Activated CD4-positive, alpha-beta T cell treated with anti-CD3 and anti-CD28 coated beads, Interleukin-2, amount 50 U/mL, for 16 hours (primary cell): Measurements from ENCODE around the gene TBCD.
A peak's percentile ranks its signal among the peaks of the same experiment; 100 is the strongest.

ENCODE experiments used
- DNase-seq: peaks from one replicate; pipeline ENCODE4 v3.0.0-alpha.2; 2020

The TBCD gene

DNA sequence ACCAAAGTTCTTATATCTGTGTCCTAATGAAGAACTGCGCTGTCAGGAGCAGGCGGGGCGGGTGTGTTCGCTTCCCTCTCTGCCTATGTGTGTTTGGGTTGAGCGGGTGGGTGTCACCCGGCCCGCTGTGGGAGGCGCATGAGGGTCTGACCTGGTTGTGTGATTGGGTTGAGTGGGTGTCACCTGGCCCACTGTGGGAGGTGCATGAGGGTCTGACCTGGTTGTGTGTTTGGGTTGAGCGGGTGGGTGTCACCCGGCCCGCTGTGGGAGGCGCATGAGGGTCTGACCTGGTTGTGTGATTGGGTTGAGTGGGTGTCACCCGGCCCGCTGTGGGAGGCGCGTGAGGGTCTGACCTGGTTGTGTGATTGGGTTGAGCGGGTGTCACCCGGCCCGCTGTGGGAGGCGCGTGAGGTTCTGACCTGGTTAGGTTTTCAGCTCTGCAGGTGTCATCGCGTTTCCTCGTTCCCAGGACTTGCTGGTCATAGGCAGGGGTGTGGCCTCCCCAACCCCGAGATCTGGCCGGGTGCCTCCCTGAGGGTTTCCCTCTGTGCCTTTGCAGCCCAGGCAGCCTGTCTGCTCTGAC lies 157.5 kb downstream of the TBCD start:
- no peak for DNase-seq

DNA sequence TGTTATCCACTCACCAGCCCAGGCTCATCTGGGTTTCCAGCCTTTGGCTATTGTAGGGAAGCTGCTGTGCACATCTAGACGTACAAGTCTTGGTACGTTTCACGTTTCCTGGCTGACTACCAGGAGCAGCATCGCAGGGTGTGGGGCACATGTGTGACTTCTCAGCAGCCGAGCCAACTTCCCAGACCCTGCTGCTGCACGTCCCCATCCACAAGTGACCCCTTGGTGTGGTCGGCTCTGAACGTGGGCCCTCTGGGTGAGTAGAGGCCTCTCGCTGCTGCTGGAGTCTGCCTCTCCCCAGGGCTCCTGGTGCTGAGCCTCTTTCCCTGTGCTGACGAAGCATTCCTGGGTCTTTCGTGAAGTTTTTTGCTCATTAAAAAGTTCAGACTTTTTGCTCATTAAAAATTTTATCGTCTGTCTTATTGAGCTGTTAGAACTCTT lies 158.2 kb downstream of the TBCD start:
- no peak for DNase-seq

DNA sequence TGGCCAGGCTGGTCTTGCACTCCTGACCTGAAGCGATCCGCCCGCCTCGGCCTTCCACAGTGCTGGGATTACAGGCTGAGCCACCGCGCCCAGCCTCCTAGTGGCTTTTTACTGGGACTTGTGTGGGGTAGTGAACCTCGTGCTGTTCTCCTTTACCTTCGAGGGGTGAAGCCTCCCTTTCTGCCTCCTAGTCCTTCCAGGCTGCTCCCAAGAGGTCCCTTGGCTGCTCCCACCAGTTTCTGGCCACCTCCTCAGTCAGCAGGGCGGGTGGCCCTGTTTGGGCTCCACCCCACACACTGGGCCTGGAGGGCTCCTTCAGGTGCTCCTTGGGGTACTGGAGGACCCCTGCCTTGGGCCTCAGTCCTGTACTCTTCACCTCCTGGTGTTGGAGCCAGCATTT lies 158.9 kb downstream of the TBCD start:
- no peak for DNase-seq

DNA sequence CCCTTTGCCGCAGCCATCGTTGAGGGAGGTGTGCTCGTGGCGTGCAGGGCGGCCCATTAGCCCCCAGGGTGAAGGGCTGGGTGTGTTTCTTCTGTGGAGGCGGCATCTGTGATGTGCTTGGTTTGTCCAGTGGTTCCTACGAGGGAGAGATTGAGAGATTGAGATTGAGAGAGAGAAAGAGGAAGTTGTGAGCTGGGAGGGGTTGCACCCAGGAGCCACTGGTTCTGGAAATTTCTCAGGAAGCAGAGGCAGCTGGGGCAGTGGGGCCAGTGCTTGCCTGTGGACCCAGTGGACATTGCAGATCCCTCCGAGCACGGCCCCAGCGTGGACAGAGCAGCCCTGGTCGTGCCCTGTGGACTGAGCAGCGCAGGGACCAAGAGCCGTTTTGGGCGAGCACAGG lies 160.0 kb downstream of the TBCD start:
- no peak for DNase-seq

DNA sequence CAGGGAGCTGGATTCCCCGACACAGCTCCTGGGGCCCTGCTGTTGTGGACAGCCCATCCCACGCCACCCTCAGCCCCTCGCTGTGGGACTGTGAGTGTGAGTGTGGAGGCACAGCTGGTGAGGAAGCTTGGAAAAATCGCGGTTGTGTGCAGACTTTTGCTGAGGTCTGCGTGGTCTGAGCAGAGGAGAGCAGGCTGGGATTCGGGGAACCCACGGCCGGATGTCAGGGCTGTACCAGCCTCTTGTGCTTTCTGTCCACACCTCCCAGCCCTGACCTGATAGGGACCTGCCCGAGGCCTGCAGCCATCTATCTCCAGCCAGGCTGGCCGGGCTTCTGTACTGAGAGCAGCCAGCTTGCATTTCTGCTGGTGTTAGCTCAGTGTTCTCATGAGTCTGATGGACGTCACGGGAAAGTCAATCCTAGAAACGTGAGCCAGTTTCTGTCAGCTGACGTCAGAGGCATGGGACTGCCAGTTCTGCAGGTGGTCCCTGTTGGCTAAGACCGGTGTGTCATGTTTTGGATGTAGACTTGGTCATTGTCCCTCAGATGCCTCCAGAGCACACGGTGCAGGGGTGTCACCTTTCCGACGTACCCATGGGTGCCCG lies 160.7 kb downstream of the TBCD start:
- no peak for DNase-seq

DNA sequence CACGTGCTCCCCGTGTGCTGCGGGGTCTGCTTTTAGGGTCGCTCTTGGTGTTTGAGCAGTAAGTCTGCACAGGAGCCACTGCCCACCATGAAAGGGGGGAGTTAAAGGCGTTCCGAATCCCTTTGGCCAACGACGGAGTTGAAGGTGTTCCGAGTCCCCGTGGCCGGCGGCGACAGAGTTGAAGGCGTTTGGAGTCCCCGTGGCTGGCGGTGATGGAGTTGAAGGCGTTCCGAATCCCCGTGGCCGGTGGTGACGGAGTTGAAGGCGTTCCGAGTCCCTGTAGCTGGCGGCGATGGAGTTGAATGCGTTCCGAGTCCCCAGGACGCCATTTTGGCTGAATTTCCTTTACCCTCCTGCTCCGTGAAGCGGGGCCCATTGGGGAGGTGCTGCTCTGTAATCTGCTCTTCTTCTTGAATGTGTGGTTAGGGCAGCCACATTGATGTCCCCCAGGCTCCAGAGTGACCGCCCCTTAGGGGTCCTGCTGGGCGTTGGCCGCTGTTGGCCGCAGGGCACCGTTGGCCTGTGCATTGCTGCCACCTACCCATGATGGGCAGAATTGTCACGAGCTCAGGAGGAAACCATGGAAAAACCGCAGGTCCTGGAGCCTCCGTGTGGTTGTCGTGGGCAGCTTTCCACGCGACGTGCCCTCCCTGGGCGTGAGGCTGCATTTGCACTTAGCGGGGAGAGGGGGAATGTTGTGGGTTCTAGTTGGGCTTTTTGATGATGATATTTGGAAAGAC lies 161.6 kb downstream of the TBCD start:
- no peak for DNase-seq

DNA sequence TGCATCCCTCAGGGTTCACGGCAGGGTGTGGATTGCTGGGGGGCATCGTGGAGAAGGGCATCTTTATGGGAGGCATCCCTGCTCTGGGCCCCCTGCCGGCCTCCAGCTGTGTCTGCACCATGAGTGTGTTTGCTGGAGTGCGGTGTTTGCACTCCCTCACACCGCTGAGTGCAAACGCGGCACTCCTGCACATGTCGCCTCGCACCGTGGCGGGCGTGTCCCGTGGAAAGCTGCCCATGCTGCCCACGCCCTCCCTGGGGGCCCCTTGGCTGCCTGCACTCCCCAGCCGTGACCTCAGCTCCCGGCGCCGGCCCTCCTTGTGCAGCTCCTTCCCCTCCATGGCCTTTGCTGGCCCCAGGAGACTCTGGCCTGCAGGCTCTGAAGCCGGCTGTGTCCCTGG lies 162.5 kb downstream of the TBCD start:
- DNase-seq, result no peak

DNA sequence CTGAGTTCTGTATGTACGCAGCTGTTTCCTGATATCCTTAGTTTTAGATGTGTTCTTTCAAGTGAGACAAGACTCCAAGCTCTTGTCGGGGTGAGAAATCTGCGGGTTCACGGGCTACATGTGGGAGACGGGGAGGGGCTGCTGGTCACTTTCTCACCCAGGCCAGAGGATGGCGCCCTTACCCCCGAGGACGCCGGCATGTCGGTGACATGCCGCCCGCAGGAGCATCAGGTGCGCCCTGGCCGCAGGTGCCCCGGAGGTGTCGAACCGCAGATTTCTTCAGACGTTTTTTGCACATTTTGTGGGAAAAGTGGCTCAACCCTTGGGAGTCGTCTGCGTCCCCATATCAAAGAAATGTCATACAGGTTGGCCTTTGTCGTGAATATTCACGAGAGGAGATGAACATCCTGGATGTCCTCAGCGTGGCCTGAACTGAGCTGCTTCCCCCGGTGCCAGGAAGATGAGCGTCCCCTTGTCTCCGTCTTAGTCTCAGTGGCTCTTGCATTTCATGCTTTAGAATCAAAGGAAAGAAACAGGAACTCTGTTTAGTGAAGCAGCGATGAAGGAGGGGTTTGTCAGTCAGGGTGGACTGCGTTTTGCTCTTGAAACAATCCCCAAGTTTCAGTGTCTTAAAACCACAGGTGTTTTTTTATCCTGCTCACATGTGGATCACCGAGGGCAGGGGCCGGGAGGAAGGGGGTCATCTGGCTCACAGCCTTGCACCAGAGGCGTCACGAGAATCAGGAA lies 163.3 kb downstream of the TBCD start:
- DNase-seq, result no peak

DNA sequence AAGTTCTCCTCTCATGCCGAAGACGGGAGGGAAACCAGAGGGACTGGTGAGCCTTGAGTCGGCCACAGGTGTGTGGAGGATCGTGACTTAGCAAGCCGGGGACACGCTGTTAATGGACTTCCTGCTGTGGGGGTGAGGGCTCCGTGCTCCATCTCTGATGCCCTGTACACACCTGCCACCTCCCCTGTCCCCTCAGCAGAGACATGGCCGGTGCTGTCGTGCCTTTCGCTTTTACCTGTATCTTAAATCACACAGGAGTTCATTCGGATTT lies 163.8 kb downstream of the TBCD start:
- no peak for DNase-seq

DNA sequence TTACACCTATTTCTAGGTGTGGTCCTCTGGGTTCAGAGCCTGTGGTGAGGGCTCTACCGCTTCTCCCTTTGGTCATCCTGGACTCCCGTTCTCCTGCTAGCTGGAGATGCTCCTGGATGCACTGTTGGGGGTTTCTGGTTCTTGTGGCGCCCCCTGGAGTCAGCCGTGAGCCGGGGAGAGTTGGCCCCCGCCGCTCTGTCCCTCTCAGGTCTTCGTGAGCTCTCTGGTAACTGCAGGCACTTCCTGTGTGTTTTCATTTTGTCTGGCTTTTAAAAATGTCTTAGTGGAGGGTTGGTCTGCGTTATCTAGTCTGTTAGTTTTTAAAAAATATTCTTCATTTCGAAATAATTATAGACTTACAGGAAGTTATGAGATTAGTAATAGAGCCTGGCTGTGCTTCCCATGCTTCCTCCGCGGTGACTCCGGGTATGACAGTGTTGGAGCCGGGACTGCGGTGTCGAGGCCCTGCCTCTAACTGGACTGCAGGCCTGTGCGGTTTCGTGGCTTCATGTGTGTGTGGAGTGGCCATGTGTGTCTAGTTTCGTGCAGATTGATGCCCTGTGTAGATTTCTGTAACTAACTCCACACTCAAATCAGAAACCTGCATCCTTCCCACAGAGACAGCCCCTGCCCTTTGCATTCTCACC lies 166.0 kb downstream of the TBCD start:
- DNase-seq, result peak; percentile 25

DNA sequence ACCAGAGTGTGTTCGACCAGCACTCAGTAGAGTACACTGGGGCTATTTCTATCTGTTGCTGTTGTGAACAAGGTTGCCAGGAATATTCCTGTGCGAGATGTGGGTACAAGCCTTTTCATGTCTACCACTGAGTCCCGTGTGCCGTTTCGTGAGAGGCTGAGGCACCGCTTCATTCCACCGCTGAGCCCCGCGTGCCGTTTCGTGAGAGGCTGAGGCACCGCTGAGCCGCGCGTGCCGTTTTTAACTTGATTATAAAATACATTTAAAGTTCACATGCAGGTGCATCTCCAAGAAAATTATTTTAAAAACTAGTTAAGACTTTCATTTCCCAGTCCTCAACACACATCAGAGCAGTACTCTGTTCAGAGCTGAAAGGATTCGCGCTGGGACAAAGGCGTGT lies 166.6 kb downstream of the TBCD start:
- no peak for DNase-seq

DNA sequence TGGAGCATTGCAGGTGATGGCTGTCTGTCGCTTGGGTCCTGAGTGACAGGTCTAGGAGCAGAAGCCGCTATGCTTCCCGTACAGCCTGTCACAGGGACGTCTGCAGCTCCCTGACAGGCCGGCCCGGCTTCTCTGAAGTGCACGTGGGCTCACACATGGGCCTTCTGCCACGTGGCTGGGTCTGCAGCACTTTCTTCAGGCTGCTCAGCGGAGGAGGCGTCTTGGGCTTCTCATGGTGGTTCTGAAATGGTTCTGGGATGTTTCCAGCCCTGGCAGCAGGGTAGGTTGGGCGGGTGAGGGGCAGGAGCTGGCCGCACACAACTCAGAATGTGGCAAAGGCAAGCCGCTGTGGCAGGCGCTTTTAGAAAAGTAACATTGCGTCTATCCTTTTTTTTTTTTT lies 168.3 kb downstream of the TBCD start:
- no peak for DNase-seq

DNA sequence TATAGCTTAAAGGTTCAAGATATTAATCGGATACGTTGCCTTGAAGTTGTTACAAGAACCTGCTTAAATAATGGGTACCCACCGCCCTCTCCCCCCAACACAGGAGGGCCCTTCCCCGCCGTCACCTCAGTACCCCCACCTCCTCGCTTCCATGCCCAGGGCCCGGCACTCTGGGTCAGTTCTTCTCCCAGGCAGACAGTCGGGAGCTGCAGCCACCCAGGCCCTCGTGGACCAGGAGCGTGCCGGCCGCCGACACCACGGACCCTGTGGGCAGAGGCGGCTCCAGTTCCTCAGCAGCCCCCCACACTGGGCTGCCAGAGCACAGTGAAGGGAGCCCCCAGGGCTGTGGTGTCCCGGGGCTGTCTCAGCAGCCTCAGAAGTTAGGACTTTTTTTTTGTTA lies 168.8 kb downstream of the TBCD start:
- no peak for DNase-seq

DNA sequence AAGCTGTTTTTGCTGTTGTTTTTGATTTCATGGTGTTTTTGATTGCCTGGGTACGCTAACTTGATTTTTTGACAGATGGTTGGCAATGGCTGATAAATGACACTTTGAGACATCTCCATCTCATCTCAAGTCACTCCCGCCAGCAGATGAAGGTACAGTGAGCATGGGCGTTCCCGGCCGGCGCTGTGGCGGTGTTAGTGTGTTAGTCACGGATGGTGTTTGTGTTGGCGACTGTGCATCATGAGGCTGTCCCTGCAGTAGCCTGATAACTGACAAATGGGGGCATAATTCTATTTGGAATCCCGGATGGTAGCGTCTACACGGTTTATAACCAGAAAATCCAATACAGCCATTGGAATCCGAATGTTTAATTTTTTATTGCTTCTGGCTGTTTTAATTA lies 169.6 kb downstream of the TBCD start:
- no peak for DNase-seq

DNA sequence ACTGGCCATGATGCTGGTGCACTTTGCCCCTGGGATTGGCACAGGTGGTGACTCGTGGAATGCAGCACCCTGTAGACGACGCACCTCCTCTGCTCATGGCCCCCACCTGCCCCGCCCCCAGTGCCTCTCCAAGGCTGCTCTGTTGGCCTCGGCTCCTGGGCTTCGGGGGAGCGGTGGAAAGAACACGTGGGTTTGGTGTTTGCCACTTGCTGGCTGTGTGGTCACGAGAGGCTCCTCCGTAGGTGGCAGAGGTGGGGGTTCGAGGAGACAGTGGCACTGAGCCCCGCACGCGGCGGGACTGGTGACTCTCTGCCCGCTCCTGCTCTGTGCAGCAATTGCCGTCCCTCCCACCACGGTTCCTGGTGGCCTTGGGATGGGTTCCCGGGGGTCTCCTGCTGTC lies 170.8 kb downstream of the TBCD start:
- DNase-seq, result no peak

DNA sequence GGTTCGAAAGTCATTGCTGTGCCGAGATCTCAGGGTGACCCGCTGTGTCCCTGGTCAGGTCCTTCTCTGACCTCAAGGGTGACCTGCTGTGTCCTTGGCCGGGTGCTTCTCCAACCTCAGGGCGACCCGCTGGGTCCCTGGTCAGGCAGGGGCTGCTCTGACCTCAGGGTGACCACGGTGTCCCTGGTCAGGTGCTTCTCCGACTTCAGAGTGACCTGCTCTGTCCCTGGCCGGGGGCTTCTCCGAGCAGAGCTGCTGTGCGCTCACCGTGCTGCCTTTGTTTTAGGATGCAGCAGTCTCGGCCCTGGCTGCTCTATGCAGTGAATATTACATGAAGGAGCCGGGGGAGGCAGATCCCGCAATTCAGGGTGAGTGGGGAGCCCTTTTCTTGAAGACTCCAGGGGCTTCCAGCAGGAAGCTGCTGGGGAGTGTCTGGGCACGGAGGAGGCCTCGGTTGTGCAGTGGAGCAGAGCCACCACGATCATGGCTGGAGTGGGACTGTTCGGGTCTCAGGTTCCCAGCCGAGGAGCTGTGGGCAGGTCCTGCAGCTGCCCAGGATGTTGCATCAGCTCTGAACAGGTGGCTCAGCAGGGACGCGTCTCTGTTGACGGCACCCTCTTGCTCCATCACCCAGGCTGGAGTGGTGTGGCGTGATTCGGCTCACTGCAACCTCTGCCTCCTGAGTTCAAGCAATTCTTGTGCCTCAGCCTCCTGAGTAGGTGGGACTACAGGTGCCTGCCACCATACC lies 171.7 kb downstream of the TBCD start:
- no peak for DNase-seq

DNA sequence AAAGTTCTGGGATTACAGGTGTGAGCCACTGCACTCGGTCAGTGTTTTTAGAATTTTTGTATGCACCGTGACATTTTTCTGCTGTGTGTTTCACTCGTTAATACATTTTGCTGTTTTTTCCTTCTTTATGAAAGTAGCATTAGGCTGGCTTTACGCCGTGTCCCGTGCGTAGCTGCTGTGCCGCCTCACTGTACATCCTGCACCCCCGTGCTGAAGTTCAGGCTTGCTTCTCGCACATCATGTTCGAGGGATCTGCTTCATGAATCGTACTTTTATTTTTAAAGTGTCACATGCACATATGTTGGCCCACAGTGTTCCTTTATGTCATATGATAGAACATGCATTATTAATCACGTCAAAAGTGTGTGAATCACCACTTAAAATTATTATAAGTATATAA lies 172.3 kb downstream of the TBCD start:
- no peak for DNase-seq

DNA sequence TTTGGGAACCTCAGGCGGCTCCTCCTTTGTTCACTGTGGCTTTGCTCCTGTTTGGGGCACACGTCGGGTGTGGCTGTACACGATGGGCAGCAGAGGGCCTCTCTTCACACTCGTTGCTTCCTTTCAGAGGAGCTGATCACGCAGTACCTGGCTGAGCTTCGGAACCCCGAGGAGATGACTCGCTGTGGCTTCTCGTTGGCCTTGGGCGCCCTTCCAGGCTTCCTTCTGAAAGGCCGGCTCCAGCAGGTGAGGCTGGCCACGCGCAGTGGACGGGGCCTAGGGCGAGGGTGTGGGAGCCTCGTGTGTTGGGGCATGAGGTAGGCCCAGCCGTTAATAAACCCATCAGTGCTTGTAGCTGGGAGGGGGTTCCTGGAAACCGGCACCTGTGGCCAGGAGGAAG lies 172.9 kb downstream of the TBCD start:
- DNase-seq, result no peak

DNA sequence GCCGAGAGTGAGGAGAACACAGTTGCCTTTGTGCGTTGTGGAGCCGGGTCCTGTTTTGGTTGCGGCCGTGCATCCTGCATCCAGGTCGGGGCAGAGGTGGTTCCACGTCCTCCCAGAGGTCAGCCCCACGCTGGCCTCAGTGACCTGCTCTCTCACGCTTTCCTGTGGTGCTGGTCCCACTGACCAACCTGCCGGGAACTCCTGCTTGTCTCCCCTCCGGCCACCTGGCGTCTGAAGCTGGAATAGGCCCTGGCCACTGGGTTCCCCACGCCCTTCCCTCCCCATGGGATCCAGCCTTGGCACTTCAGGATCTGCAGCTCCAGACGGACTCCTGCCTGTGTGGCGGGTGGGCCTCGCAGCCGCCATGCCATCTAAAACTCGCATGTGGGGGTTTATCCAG lies 173.5 kb downstream of the TBCD start:
- DNase-seq, result no peak

DNA sequence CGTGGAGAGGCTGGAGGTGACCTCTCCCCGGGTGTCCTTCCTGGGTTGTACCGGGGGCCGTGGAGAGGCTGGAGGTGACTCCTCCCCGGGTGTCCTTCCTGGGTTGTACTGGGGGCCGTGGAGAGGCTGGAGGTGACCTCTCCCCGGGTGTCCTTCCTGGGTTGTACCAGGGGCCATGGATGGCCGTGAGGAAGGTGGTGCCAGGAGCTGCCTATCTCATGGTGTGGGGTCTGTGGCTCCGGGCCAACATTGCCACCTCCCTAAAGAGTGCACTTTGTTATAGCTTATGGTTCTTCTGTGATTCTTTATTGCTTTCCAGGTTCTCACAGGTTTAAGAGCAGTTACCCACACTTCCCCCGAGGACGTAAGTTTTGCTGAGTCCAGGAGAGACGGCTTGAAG lies 174.2 kb downstream of the TBCD start:
- no peak for DNase-seq

DNA sequence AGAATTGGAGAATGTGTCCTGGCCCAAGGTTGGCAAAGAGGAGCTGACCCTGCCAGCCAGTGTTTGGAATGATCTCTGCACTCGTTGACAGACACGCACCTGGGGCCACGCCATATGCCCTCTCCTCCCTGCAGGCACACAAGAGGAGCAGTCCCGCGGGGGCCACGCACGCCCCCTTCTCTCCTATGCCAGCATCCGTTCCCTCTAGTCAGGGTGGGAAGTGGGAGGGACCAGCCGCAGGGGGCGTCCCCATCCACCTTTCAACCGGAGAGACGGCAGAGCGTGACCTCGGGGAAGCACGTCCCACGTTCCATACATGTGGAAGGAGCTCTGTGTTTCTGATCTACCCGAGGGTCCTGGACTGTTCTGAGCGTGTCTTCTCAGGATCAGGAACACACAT lies 174.9 kb downstream of the TBCD start:
- no peak for DNase-seq

DNA sequence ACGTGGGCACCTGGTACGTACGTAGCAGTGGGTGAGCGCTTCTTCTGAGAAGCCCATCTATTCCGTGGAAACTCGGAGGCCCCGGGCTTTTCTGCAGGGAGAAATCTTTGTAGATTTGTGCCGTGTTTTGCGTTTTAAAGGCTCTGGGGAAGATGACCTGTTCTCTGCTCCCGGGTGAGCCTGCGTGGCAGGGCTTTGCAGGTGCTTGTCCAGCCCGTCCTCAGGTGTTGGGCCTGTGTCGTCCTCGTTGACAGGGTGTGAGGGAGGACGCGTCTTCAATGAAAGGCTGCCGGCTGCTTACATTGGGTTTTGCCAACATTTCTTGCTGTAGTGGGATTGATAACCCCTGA lies 175.4 kb downstream of the TBCD start:
- no peak for DNase-seq
